ENCODE results near the gene FIGN. TPM values are rescaled to one million over a fixed set of nuclear protein-coding genes. Genes with fewer than 3 reads are reported as not detected.

Gene FIGN
- total and polyA plus RNA-seq, 8 donors, result 4.9 to 8.2 (median 6.4) TPM

- no peak overlapping the region for H3K4me3 ChIP-seq
- H3K27ac ChIP-seq, result no peak overlapping the region
- H3K4me1 ChIP-seq, result no peaks in the 10 kb centered on the region
- ATAC-seq (no peak), DNase-seq (no peak)
- no peaks in the 10 kb centered on the region for H3K27me3 ChIP-seq
- intact Hi-C loops (cut with DNase I), result no loop called here
- TF ChIP-seq CTCF (IDR thresholded peaks at IDR 0.05), result no peak
- no peaks in the 10 kb centered on the region for H3K9me3 ChIP-seq
- no peaks in the 10 kb centered on the region for H3K36me3 ChIP-seq
Measured at GRCh38 chr2:163625632-163626031, 110.2 kb downstream of the FIGN start.

GRCh38 chr2:163621445-163622004 lies 114.3 kb downstream of the FIGN start:
- no peaks in the 10 kb centered on the region for H3K4me1 ChIP-seq
- intact Hi-C loops (cut with DNase I), result no loop called here
- no peaks in the 10 kb centered on the region for H3K9me3 ChIP-seq

GRCh38 chr2:163617517-163617916 lies 118.3 kb downstream of the FIGN start:
- Histone ChIP-seq H3K4me3 (no peak overlapping the region), H3K27ac (no peak overlapping the region), H3K4me1 (no peaks in the 10 kb centered on the region), H3K27me3 (no peaks in the 10 kb centered on the region), H3K9me3 (no peaks in the 10 kb centered on the region), H3K36me3 (no peaks in the 10 kb centered on the region)
- no peak for ATAC-seq
- intact Hi-C loops (cut with DNase I), result no loop called here
- DNase-seq, result no peak
- TF ChIP-seq CTCF (IDR thresholded peaks at IDR 0.05), result no peak

More at GRCh38 chr2:163621445-163622004, 114.3 kb downstream of the FIGN start:
- H3K36me3 ChIP-seq, result no peaks in the 10 kb centered on the region
- DNase-seq (no peak), ATAC-seq (no peak)
- H3K27ac ChIP-seq, result no peak overlapping the region
- no peak for TF ChIP-seq CTCF (IDR thresholded peaks at IDR 0.05)
- no peak overlapping the region for H3K4me3 ChIP-seq
- no peaks in the 10 kb centered on the region for H3K27me3 ChIP-seq

- Histone ChIP-seq H3K4me1 (no peaks in the 10 kb centered on the region), H3K36me3 (no peaks in the 10 kb centered on the region), H3K27me3 (no peaks in the 10 kb centered on the region), H3K9me3 (no peaks in the 10 kb centered on the region), H3K27ac (no peak overlapping the region), H3K4me3 (no peak overlapping the region)
- no peak for TF ChIP-seq CTCF (IDR thresholded peaks at IDR 0.05)
- DNase-seq, result no peak
- no peak for ATAC-seq
- intact Hi-C loops (cut with DNase I), result no loop called here
Measured at GRCh38 chr2:163613266-163613731, 122.5 kb downstream of the FIGN start.

- DNase-seq (no peak), ATAC-seq (no peak)
- intact Hi-C loops (cut with DNase I), result no loop called here
Measured at GRCh38 chr2:163612332-163612731, 123.5 kb downstream of the FIGN start.

More at GRCh38 chr2:163612332-163612731, 123.5 kb downstream of the FIGN start:
- Histone ChIP-seq H3K9me3 (no peaks in the 10 kb centered on the region), H3K27ac (no peak overlapping the region), H3K4me1 (no peaks in the 10 kb centered on the region), H3K4me3 (no peak overlapping the region), H3K36me3 (no peaks in the 10 kb centered on the region), H3K27me3 (no peaks in the 10 kb centered on the region)
- TF ChIP-seq CTCF (IDR thresholded peaks at IDR 0.05), result no peak
